GM20000 (cell line): ENCODE results near the gene RXRA.

Experiments used
- DNase-seq: peaks from one replicate; pipeline ENCODE4 v3.0.0; 2012; ENCODE audit warnings: low spot score
- TF ChIP-seq, protein P1 (sequence below): IDR thresholded peaks from 2 replicates; pipeline ENCODE4 v1.5.1; 2012; ENCODE audit warnings: mild to moderate bottlenecking, control low read depth; ENCODE audit errors: extremely low read depth, missing control alignments

The RXRA gene

DNA sequence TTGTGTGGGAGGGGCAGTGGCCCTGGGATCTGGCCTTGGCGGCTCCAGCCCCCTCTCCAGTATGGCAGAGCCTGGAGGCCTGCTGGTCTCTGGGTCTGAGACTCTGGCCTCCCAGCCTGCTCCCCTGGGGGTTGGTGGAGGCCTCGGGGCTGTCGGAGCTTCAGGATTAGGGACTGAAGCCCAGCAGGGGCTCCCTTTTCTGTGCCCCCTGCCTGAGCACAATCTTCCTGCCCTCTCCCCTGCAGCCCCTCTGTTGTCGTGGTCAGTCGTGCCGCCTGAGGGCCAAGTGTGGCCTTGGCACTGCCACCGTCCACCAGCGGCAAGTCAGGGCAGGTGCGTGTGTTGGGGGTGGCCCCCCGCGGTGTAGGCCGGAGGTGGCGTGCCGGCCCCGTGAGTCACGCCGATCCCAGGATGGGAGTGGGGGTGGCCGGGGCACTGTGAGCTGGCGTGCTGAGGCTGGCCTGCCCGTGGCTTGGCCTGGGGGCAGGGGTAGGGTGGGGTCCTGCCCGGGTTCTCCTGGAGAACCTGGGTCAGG lies 53.6 kb downstream of the RXRA start:
- DNase-seq: no peak
- TF ChIP-seq, protein P1, sequence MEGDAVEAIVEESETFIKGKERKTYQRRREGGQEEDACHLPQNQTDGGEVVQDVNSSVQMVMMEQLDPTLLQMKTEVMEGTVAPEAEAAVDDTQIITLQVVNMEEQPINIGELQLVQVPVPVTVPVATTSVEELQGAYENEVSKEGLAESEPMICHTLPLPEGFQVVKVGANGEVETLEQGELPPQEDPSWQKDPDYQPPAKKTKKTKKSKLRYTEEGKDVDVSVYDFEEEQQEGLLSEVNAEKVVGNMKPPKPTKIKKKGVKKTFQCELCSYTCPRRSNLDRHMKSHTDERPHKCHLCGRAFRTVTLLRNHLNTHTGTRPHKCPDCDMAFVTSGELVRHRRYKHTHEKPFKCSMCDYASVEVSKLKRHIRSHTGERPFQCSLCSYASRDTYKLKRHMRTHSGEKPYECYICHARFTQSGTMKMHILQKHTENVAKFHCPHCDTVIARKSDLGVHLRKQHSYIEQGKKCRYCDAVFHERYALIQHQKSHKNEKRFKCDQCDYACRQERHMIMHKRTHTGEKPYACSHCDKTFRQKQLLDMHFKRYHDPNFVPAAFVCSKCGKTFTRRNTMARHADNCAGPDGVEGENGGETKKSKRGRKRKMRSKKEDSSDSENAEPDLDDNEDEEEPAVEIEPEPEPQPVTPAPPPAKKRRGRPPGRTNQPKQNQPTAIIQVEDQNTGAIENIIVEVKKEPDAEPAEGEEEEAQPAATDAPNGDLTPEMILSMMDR: no peak

- DNase-seq: no peak
- TF ChIP-seq, protein P1: no peak
Measured at GRCh38 chr9:134380542-134381271, 54.5 kb downstream of the RXRA start.

GRCh38 chr9:134381272-134381661 lies 55.0 kb downstream of the RXRA start:
- no peak for DNase-seq
- TF ChIP-seq, protein P1: no peak

DNA sequence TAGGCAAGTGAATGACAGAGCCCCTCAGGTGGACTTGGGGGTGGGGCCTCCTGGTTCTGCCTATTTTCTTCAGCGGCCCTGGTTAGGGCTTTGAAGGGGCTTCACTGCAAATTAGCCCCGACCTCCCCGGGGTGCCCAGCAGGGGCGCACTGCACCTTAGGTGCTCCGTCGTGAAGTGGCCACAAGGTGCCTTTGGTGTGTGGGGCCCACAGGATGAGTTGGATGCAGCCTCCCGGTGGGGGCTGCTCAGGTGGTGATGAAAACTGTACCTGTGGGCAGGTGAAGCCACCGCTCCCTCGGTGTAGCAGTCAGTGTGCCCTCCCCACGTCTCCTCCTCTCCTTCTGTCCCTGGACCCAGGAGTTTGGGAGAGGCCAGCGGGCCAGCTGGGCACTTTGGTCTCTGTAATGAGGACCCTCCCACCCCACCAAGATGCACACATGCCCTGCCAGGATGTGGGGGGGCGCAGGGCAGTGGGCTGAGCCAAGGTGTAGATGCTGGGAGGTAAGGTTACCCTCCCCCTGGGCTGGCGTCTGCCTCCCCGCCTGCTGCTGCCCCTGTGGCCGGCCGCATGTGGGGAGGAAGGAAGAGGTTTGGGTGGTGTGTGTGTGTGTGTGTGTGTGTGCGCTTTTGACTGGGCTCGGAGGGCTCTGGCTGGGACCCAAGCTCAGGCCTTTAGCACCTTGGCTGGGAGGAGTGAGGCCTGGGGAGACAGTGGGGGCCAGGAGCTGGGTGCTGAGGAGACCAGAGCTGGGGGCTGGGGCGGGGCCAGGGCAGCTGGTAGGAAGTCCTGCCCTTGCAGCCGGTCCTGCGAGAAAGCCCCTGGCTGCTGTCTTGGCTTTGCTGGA lies 55.6 kb downstream of the RXRA start:
- TF ChIP-seq, protein P1: peak; percentile 36
- peak; percentile 78 for DNase-seq

- TF ChIP-seq, protein P1: no peak
- no peak for DNase-seq
Measured at GRCh38 chr9:134382733-134383132, 56.5 kb downstream of the RXRA start.

- TF ChIP-seq, protein P1: no peak
- DNase-seq: no peak
Measured at GRCh38 chr9:134383148-134383547, 56.9 kb downstream of the RXRA start.
